HG03521 (cell line): Measurements from ENCODE around the gene LMX1B.

Experiments
- ATAC-seq: cut with Tn5 transposase; IDR thresholded peaks from one replicate; pipeline ENCODE4 v1.9.1; 2021; ENCODE audit warnings: mild to moderate bottlenecking, moderate library complexity; ENCODE audit not compliant: unreplicated experiment

The LMX1B gene

DNA sequence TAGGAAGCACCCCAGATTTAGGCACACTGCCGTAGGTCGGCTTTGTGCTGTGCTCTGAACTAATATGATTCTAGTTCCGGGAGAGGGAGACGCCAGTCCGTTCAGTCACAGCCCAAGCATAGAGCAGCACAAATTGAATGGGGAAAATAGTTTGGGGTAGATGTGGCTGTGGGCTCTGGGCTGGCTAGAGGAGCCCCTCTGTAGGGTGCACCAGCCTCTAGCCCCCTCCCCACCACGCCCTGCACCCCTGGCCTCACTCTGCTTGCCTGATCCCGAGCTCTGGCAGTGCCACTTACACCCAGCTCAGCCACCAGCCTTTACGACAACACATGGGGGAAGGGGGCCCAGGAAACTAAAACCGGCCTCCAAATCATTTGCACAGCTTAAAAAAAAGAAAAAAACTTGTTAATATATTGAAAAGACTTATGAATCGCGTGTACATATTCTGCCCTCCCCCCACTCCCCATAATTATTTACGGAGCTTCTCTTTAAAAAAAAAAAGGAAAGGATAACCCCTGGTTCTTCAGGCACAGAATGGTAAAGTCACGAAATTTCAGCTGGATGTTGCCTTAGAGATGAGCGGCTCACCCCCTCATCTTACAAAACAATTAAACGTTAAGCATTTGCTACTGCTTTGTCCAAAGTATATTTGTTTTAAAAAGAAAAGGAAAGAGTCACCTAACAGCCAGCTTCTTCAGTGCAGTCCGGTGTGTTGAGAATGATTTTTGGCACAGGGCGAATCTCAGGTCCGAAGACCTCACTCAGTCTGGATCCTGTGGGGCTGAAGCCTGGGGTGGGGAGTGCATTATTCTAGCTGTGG is 3.5 kb downstream of the LMX1B start:
- no peak for ATAC-seq

DNA sequence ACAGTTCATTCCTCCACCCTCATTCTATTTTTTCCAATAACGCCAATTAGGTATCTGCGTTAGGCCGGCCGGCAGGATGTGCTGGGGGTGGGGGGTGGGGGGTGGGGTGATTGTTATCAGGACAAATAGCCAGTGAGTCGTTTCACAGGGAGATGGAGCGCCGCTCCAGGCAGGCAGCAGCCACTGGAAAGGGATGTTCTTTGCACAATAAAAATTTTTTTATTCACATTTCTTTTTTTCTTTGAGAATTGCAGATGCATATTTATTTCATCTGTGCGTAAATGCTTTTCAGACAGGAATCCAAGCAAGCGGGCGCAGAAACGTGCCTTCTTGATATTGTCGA is 4.1 kb downstream of the LMX1B start:
- no peak for ATAC-seq

DNA sequence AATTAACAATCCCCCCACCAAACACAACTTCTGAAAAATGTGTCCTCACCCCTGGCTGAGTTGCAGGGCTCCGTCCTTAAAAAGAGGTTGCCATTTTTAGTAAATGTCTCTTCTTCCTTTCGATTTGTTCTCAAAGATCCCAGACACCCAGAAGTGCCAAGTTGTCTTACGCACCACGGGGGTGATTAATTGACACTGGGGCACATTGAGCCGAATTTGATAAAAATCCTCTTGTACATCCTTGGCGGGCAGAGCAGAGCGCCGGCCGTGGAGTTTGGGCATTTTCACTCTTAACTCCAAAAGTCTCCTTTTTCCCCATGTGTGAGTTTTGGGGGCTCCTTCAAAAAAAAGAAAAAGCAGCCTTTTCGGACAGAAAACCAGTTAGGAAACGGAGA is 4.5 kb downstream of the LMX1B start:
- no peak for ATAC-seq

DNA sequence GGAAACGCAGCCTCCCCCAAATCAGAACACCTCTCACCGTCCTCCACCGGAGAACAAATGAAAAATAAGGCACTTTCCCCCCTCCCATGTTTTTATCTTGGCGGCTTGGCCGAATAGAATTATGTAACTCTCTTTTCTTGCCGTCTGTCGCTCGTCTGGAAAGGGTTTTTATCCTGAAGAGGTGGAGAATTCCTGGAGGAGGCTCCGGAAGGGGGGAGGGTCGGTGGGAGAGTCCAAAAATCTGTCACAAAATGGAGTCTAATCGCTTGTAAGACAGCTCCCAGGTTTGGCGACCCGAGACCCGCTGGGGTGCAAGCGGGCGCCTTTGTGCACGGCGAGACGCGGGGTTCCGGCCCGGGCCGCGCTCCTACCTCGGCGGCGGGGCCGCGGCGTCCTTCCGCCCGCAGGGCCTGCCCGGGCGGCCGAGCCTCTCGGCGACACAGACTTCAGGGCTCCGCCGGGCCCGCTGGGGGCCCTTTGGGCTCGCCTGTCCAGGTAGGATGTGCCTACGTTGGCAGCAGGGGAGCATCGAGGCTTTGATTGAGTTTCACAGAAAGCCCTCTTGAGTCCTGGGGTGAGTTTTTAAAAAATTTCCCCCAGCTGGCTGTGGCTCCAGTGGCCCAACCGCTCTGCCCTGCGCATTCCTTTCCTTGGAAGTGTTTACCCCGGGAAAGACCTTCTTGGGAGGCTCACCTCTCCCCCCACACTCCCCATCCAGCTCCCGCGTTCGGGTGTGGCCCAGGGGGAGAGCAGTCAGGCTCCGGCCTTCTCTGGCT is 5.0 kb downstream of the LMX1B start:
- no peak for ATAC-seq

- ATAC-seq = no peak
Observed at GRCh38 chr9:126619361-126620135, 5.8 kb downstream of the LMX1B start.

DNA sequence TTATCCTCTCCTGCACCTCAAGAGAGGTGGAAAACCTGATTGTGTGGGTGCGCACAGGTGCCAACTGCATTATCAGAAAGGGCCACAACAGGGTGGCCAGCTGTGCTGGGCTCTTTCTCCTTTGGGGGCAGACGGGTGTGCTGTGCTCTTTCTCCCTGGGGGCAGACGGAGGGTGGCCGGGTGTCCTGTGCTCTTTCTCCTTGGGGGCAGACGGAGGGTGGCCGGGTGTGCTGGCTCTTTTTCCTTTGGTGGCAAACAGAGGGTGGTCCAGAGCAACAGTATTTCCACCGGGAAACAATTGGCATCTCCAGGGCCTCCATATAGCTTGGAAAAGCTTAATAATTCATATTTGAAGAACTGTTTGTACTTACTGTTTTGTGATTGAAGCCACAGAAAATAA is 6.8 kb downstream of the LMX1B start:
- no peak for ATAC-seq

- no peak for ATAC-seq
Observed at GRCh38 chr9:126621061-126621918, 7.6 kb downstream of the LMX1B start.

DNA sequence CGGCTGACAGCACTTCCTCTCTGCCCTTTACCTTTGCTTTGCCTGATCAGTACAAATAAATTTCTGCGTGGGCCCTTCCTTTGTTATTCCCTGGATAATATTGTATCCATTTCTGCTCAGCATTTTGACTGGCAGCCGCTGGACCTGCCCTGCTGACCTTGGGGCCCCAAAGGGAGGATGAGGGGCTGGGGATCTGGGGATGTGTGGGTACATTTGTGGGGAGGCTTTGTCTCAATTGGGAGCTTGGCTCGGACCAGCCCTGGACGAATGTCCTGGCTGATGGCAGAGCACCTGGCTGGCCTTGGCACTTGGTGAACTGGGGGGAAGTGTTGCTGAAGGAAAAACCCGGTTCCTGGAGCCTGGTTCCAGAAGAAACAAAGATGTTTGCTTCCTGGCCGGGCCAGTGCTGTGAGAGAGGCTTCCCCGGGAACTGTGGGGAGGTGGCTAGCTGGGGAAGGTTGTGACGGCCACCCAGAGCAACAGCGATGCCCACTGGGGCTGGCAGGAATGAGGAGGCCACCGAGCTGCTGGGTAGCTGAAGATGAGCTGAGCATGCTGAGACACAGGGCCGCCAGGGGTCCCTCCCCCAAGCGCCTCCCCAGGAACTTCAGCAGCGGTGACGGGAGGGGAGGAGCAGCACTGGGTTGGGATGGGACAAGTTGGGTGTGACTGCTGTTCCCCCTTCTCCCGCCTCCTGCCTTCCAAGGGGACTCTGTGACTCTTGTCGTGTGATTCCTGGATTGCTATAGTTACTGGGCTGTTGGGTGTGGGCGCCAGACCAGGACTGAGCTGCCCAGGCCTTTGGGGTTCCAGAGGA is 8.4 kb downstream of the LMX1B start:
- ATAC-seq = no peak

- ATAC-seq = no peak
Observed at GRCh38 chr9:126623314-126623666, 9.6 kb downstream of the LMX1B start.

DNA sequence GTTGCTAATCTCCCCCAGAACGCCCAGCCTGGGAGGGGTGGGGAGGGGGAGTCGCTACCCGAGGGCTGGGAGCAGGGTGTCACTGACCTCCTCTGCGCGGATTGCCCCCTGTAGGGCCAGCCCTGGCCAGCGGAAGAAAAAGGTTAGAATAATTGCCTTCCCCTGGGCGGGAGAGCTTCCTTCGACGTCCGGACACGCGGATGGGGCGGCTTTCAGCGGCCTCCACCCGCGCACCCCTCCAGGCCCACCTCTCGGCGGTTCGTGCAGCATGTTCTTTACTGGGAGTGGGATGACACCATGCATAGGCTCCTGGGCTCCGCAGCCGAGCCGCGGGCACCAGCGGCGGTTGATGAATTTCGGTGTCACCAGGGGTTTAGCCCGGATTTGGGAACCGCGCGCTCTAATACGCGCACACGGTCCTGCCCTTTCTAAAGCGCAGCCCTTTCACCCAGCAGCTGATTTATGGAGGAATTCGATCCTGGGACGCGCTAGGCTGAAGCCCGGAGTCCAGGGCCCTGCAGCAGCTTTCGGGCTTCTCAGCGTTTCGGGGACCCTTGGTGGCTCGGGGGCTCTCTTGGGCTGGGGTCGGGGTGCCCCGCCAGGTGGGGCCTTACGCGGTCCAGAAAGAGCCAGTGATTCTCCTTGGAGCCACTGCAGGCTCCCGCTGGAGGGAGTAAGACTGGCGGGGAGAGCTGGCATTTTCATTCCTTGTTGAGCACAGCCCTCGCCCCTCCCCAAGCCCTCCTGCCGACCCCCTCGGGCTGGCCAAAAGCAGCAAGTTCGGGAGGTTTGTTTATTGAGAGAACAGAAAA is 10.1 kb downstream of the LMX1B start:
- ATAC-seq = no peak

- no peak for ATAC-seq
Observed at GRCh38 chr9:126624479-126624826, 10.7 kb downstream of the LMX1B start.

- no peak for ATAC-seq
Observed at GRCh38 chr9:126624912-126625311, 11.2 kb downstream of the LMX1B start.

DNA sequence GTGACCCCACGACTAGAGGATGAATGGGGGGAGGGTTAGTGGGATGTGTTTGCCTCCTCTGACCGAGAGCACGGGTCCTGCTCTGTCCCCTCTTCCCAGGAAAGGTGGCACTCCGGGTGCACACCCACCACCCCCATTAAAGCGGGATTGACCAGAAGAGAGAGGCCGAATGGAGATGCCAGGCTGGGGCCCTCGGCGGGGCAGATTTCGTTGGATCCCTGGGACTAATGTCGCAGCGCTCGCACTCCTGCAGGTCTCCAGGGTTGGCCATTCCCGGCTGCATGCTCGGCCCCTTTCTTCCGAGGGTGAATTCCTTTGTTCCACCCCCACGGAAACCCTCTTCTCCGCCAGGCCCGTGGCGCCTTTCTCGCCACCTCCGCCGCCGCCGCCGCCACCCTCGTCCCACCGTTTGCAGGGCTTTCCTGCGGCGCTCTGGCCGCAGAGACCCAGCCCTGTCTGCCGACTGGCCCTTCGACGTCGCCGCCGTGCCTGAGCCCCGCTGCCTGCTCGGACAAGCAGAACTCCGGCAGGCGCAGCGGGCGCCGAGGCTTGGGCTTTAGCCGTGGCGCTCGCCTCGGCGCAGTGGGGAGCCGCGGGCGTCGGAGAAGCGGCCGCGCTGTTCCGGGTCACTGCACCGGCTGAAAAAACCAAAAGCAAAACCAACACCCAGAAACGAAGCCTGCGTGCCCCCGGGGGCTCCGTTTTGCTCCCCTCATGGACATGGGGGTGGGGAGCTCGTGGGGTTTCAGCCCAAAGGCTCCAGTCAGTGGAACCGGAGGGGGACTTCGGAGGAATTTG is 11.8 kb downstream of the LMX1B start:
- no peak for ATAC-seq

DNA sequence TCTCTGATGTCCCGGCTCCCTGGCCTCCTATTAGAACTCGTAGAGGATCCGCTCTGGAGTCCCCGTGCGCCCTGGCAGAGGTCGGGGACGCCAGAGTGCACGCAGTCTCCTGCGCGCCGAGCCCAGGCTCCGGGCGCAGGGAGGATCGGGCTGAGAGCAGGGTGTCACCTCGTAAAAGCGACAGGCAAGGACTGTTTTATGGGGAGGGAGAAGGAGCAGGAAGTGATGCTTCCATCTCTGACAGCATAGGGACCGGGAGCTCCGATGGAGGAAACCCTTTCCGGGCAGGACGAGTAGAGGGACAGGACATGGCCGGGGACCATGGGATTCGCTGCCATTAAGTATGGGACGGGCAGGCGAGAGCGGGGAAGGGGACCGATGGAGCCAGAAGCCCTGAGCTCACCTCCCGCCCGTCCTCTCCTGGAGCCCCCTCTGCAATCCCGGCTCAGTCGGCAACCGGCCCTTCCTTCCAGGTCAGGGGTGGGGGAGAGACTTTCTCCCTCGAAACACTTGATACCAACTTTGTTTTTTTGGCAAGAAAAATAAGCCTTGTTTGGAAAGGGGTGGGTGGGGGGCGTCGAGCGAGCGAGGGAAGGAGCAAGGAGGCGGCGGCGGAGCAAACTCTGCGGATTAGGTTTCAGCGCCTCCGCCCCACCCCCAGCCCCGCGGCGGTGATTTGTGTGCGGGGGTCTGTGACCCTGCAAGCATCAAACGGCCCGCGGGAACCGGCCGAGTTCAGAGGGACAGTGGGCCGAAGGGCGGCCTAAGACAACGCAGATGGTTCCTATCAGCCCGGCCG is 12.6 kb downstream of the LMX1B start:
- no peak for ATAC-seq

DNA sequence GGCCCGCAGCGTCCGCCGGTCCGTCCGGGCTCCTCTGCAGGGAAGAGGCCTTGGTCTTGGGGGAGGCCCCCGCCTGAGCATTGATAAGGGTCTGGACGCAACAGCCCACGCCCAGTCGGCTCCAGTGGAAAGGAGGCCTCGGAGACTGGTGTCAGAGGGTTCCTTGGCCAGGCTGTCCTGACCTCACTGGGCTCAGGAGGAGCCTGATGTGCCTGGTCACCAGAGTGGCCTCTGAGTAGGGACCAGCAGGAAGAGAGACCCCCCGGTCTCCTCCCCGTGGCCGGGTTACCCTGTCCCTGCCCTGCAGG is 13.2 kb downstream of the LMX1B start:
- ATAC-seq = no peak

DNA sequence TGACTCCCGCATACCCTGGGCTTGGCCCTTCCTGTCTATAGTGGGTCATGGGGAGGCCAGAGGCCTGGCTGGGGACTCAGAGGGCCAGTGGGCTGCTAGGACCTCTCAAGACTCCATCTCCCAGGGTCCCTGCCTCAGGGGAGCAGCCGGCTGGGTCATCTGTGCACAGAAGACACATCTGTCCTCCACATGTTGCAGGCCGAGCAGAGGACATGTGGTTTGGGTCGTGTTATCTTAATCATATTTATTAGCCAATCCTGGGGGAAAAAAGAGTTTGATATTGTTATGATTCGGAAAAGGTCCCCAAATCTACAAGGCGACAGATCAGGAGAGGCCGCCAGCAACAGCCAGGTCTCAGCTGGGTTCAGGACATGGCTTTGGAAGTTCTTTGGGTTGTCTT is 14.4 kb downstream of the LMX1B start:
- ATAC-seq = no peak

DNA sequence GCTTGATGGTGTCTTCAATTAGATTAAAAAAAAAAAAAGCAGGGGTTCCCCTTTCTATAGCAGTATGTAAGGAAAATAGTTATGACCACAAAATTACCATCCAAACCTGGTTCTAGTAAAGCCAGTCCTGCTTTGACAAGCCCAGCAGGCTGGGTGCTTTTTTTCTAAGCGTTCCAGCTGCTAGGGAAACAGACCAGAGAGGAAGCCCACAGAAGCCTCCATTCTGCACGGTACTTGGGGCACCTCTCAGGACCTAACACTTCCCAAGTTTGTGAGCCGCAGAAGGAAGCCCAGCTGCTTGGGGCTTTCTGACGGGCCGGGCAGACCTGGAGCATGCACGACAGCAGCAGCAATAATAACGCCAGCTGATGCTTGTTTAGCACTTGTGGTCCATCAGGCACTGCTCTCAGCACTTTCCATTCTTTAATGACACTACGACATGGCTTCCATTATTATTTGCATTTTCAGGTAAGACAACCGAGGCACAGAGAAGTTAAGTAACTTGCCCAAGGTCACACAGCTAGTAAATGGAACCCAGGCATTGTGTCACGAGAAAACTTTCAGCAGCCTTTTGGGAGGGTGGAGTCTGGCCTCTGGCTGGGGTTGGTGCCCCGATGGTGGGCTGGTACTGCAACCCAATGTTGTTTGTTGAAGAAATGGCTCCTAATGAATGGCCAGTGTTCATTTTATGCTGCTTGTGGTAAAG is 15.4 kb downstream of the LMX1B start:
- ATAC-seq = no peak
